Gastroesophageal sphincter (tissue), 4 donors: Measurements from ENCODE around the gene ADAMTS12. TPM values are rescaled to one million over a fixed set of nuclear protein-coding genes. Genes with fewer than 3 reads are reported as not detected.

Experiments used
- ATAC-seq: fragments of 150-250 bp; one replicate; pipeline ENCODE4 v1.9.1; 2016; ENCODE audit warnings: mild to moderate bottlenecking, moderate library complexity
- H3K27ac ChIP-seq, 4 donors: fragments of 200-600 bp; sonication (generic) in 3 of 4; 1 replicate in 3 of 4; 2 replicates in 1 of 4; pipeline ENCODE4 v1.5.1; 2016 to 2019
- H3K27me3 ChIP-seq: fragments of 200-600 bp; sonication (generic); one replicate; pipeline ENCODE4 v1.5.1; 2019
- H3K36me3 ChIP-seq, 2 donors: fragments of 200-600 bp; sonication (generic); one replicate each; pipeline ENCODE4 v1.5.1; 2019; ENCODE audit warnings: control low read depth in 1 of 2
- H3K4me1 ChIP-seq, 3 donors: fragments of 200-600 bp; sonication (generic); 1 replicate in 2 of 3; 2 replicates in 1 of 3; pipeline ENCODE4 v1.5.1; 2016 to 2019; ENCODE audit warnings: control low read depth in 2 of 3
- H3K4me3 ChIP-seq, 2 donors: fragments of 200-600 bp; sonication (generic); one replicate each; pipeline ENCODE4 v1.5.1; 2019; ENCODE audit warnings: mild to moderate bottlenecking in 1 of 2, moderate library complexity in 1 of 2
- H3K9me3 ChIP-seq, 3 donors: fragments of 200-600 bp; sonication (generic); one replicate each; pipeline ENCODE4 v1.5.1; 2017 to 2019; ENCODE audit warnings: control low read depth in 2 of 3
- EP300 ChIP-seq: sonication (generic); formaldehyde crosslinking; IDR thresholded peaks from one replicate; pipeline ENCODE4 v1.6.1; 2017; ENCODE audit warnings: antibody characterized with exemption, mild to moderate bottlenecking
- POLR2A ChIP-seq, 2 donors: fragments of 450-650 bp; IDR thresholded peaks; one replicate each; pipeline ENCODE4 v1.6.1; 2017; ENCODE audit warnings: antibody characterized with exemption in 2 of 2, mild to moderate bottlenecking in 2 of 2, moderate library complexity in 1 of 2
- POLR2AphosphoS5 ChIP-seq: sonication (generic); formaldehyde crosslinking; IDR thresholded peaks from one replicate; pipeline ENCODE4 v1.6.1; 2017; ENCODE audit warnings: antibody characterized with exemption
- WGBS, 2 donors: methylation state at CpG; one replicate each; pipeline ENCODE4 v1.1.5; 2018; ENCODE audit warnings: low coverage in 1 of 2; 5-methylcytosine and 5-hydroxymethylcytosine counted together
- total RNA-seq, 4 donors: library from RNA; depleted of rRNA; stranded (reverse); fragments of >200 nt; gene quantifications; one replicate each; pipeline ENCODE4 v1.1.0, GENCODE V29; 2016
- TF ChIP-seq, protein P1 (sequence below), 4 experiments: fragments of 200-600 bp in 2 of 4; fragments of 450-650 bp in 2 of 4; sonication (generic) in 1 of 4; IDR thresholded peaks; one replicate each; pipeline ENCODE4 v1.5.1; 2017 to 2019; ENCODE audit warnings: antibody characterized with exemption in 4 of 4, mild to moderate bottlenecking in 2 of 4, moderate library complexity in 2 of 4

ADAMTS12 gene
- total RNA-seq, 4 donors from 2014 or later = 2.6 to 6.5 (median 5.2) TPM

DNA sequence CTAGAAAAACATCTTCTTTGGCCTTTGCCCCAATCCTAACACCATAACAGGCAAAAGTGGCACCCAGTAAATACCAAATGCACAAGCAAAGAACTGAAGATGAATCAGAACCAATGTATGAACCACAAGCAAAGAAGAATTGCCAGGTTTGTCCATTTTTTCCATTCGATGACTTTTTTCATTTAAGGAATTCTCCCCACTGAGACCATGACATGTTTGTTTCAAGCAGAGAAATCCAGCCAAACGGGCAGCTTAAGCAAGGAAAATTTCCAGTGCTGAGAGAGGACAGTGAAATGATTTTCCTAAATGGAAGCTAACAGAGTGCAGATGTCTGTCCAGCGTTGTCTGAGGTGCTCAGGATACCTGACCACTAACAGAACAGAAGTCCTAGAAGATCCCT, 203.7 kb downstream of the ADAMTS12 start:
- Histone ChIP-seq H3K36me3 (no peaks in the 10 kb centered on the region), H3K27me3 (no peaks in the 10 kb centered on the region), H3K4me1 (peaks cover 0 to 17% (median 9%) of the 10 kb centered on the region in 3 donors), H3K27ac (no peak overlapping the region), H3K9me3 (no peaks in the 10 kb centered on the region), H3K4me3 (no peak overlapping the region)
- peak; percentile 9 for ATAC-seq
- WGBS, 2 donors = 13% methylated on average over 2 of the region's 3 CpGs
- TF ChIP-seq EP300 (no peak), POLR2A (IDR thresholded peaks at IDR 0.05) (no peak), POLR2AphosphoS5 (no peak)
- TF ChIP-seq, protein P1, sequence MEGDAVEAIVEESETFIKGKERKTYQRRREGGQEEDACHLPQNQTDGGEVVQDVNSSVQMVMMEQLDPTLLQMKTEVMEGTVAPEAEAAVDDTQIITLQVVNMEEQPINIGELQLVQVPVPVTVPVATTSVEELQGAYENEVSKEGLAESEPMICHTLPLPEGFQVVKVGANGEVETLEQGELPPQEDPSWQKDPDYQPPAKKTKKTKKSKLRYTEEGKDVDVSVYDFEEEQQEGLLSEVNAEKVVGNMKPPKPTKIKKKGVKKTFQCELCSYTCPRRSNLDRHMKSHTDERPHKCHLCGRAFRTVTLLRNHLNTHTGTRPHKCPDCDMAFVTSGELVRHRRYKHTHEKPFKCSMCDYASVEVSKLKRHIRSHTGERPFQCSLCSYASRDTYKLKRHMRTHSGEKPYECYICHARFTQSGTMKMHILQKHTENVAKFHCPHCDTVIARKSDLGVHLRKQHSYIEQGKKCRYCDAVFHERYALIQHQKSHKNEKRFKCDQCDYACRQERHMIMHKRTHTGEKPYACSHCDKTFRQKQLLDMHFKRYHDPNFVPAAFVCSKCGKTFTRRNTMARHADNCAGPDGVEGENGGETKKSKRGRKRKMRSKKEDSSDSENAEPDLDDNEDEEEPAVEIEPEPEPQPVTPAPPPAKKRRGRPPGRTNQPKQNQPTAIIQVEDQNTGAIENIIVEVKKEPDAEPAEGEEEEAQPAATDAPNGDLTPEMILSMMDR (IDR thresholded peaks at IDR 0.05) = no peak

GRCh38 chr5:33685873-33686755, 205.7 kb downstream of the ADAMTS12 start:
- no peak overlapping the region for H3K4me3 ChIP-seq
- peaks cover 0 to 8% of the 10 kb centered on the region in 2 donors for H3K36me3 ChIP-seq
- no peak overlapping the region for H3K27ac ChIP-seq
- H3K9me3 ChIP-seq = no peaks in the 10 kb centered on the region
- ATAC-seq = no peak
- 40 to 57% methylated on average over 7 to 9 of the region's 11 CpGs for WGBS, 2 donors
- TF ChIP-seq POLR2A (IDR thresholded peaks at IDR 0.05) (no peak), POLR2AphosphoS5 (no peak), EP300 (no peak)
- TF ChIP-seq, protein P1 (IDR thresholded peaks at IDR 0.05) = no peak
- H3K4me1 ChIP-seq = peaks cover 0 to 17% (median 9%) of the 10 kb centered on the region in 3 donors
- no peaks in the 10 kb centered on the region for H3K27me3 ChIP-seq

DNA sequence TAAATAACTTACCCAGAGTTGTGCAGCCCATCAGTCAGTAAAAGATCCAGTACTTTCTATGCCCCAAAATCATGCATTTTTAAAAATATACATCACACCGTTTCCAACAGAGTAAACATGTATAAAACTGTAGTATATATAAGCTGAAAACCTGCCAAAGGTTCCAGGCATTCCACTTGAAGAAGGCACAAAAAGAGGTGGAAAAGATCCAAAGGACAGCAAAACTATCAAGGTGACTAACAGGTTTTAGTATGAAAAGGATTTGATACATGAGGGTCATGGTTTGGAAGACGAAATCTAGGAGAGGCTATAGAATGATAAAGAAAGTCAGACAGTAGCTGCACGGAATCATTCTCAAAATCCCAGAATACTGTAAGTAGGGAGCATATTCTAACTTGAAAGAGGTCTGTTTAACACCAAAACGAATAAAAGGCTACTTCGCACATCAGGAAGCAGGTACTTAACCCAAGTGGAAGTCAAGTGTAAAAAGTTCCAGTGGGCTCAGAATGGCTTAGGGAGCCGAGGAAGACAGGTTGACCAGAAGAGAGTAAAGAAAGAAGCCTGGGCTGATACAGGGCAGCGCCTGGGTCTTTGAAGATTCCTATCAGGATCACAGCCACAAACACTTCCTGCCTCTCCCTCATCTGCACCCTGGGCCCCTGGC, 207.2 kb downstream of the ADAMTS12 start:
- no peak for ATAC-seq
- TF ChIP-seq POLR2A (IDR thresholded peaks at IDR 0.05) = no peak
- TF ChIP-seq, protein P1 (IDR thresholded peaks at IDR 0.05) = no peak
- TF ChIP-seq POLR2AphosphoS5 = no peak
- no peak for TF ChIP-seq EP300
- H3K4me1 ChIP-seq = peaks cover 0 to 17% (median 9%) of the 10 kb centered on the region in 3 donors
- peaks cover 0 to 8% of the 10 kb centered on the region in 2 donors for H3K36me3 ChIP-seq
- H3K4me3 ChIP-seq = no peak overlapping the region
- 67% methylated on average over 4 to 7 of the region's 7 CpGs for WGBS, 2 donors
- no peak overlapping the region for H3K27ac ChIP-seq
- H3K9me3 ChIP-seq = no peaks in the 10 kb centered on the region
- H3K27me3 ChIP-seq = no peaks in the 10 kb centered on the region

GRCh38 chr5:33679791-33680190, 212.0 kb downstream of the ADAMTS12 start:
- Histone ChIP-seq H3K9me3 (no peaks in the 10 kb centered on the region), H3K4me3 (no peak overlapping the region), H3K4me1 (no peaks in the 10 kb centered on the region), H3K27ac (no peak overlapping the region), H3K36me3 (peaks cover 0 to 8% of the 10 kb centered on the region in 2 donors), H3K27me3 (no peaks in the 10 kb centered on the region)
- 45% methylated on average over 2 of the region's 2 CpGs; no CpG with 5 or more reads in 1 of the 2 donors for WGBS, 2 donors
- no peak for TF ChIP-seq EP300
- TF ChIP-seq POLR2AphosphoS5 = no peak
- ATAC-seq = peak; percentile 31

GRCh38 chr5:33675958-33676464, 215.8 kb downstream of the ADAMTS12 start:
- Histone ChIP-seq H3K9me3 (no peaks in the 10 kb centered on the region), H3K27me3 (no peaks in the 10 kb centered on the region), H3K27ac (no peak overlapping the region), H3K4me1 (no peaks in the 10 kb centered on the region), H3K4me3 (no peak overlapping the region), H3K36me3 (no peaks in the 10 kb centered on the region)
- no peak for TF ChIP-seq POLR2AphosphoS5
- no peak for TF ChIP-seq EP300
- no peak for TF ChIP-seq POLR2A (IDR thresholded peaks at IDR 0.05)
- TF ChIP-seq, protein P1 (IDR thresholded peaks at IDR 0.05) = no peak
- no peak for ATAC-seq
- WGBS, 2 donors = 47 to 75% methylated on average over 3 of the region's 3 CpGs
